ENCODE data around the gene SUDS3. TPM values are rescaled to one million over a fixed set of nuclear protein-coding genes. Genes with fewer than 3 reads are reported as not detected.
A peak's percentile ranks its signal among the peaks of the same experiment; 100 is the strongest.

SUDS3 gene
- total RNA-seq (2014; rRNA removed; shearing (Covaris generic)), result 42.9 and 43.6 TPM in 2 replicates

- H3K4me3 ChIP-seq, result peak within 1 kb of the TSS; percentile 89
- H3K4me1 ChIP-seq, result peaks cover 3% of the 10 kb centered on the region; the same call in 1 of the 2 replicates
- DNase-seq, result peak; percentile 82 to 88
- H3K27me3 ChIP-seq, result no peaks in the 10 kb centered on the region
- H3K36me3 ChIP-seq, result peaks cover 16% of the 10 kb centered on the region
- no peaks in the 10 kb centered on the region for H3K9me3 ChIP-seq (replicated peaks)
- H3K27ac ChIP-seq, result peak within 1 kb of the TSS; percentile 93
Measured at GRCh38 chr12:118376089-118377020, at the start of gene SUDS3. Gene SUDS3 (plus strand): TSS chr12:118376555. CDS start chr12:118376692, 137 bp downstream.

GRCh38 chr12:118326991-118327390, 49.4 kb upstream of the SUDS3 start:
- DNase-seq, result no peak
- H3K27me3 ChIP-seq, result no peaks in the 10 kb centered on the region
- no peak overlapping the region for H3K27ac ChIP-seq
- no peak overlapping the region for H3K4me3 ChIP-seq
- H3K4me1 ChIP-seq, result no peaks in the 10 kb centered on the region
- no peaks in the 10 kb centered on the region for H3K9me3 ChIP-seq (replicated peaks)
- H3K36me3 ChIP-seq, result no peaks in the 10 kb centered on the region

GRCh38 chr12:118327391-118327790, 49.0 kb upstream of the SUDS3 start:
- H3K4me3 ChIP-seq, result no peak overlapping the region
- no peaks in the 10 kb centered on the region for H3K4me1 ChIP-seq
- H3K27ac ChIP-seq, result no peak overlapping the region
- no peak for DNase-seq
- H3K27me3 ChIP-seq, result no peaks in the 10 kb centered on the region
- H3K9me3 ChIP-seq (replicated peaks), result no peaks in the 10 kb centered on the region
- no peaks in the 10 kb centered on the region for H3K36me3 ChIP-seq

GRCh38 chr12:118328486-118329330, 47.6 kb upstream of the SUDS3 start:
- H3K4me3 ChIP-seq, result no peak overlapping the region
- no peak overlapping the region for H3K27ac ChIP-seq
- H3K9me3 ChIP-seq (replicated peaks), result no peaks in the 10 kb centered on the region
- H3K4me1 ChIP-seq, result no peaks in the 10 kb centered on the region
- no peaks in the 10 kb centered on the region for H3K27me3 ChIP-seq
- no peaks in the 10 kb centered on the region for H3K36me3 ChIP-seq
- DNase-seq, result no peak

GRCh38 chr12:118330421-118331018, 45.8 kb upstream of the SUDS3 start:
- no peaks in the 10 kb centered on the region for H3K36me3 ChIP-seq
- DNase-seq, result no peak
- H3K27ac ChIP-seq, result no peak overlapping the region
- no peak overlapping the region for H3K4me3 ChIP-seq
- H3K27me3 ChIP-seq, result no peaks in the 10 kb centered on the region
- no peaks in the 10 kb centered on the region for H3K4me1 ChIP-seq
- H3K9me3 ChIP-seq (replicated peaks), result no peaks in the 10 kb centered on the region

GRCh38 chr12:118332511-118332910, 43.8 kb upstream of the SUDS3 start:
- H3K36me3 ChIP-seq, result no peaks in the 10 kb centered on the region
- H3K27me3 ChIP-seq, result no peaks in the 10 kb centered on the region
- H3K4me1 ChIP-seq, result peaks cover 7% of the 10 kb centered on the region; the same call in 1 of the 2 replicates
- no peaks in the 10 kb centered on the region for H3K9me3 ChIP-seq (replicated peaks)
- H3K27ac ChIP-seq, result no peak overlapping the region
- no peak overlapping the region for H3K4me3 ChIP-seq
- no peak for DNase-seq

GRCh38 chr12:118334241-118334640, 42.1 kb upstream of the SUDS3 start:
- Histone ChIP-seq H3K27ac (no peak overlapping the region), H3K4me1 (peaks cover 10% of the 10 kb centered on the region; the same call in 1 of the 2 replicates), H3K4me3 (no peak overlapping the region), H3K9me3 (replicated peaks) (no peaks in the 10 kb centered on the region), H3K36me3 (no peaks in the 10 kb centered on the region), H3K27me3 (no peaks in the 10 kb centered on the region)
- DNase-seq, result no peak

- no peak for DNase-seq
- H3K4me3 ChIP-seq, result no peak overlapping the region
- H3K4me1 ChIP-seq, result peaks cover 10% of the 10 kb centered on the region; the same call in 1 of the 2 replicates
- no peaks in the 10 kb centered on the region for H3K36me3 ChIP-seq
- H3K27me3 ChIP-seq, result no peaks in the 10 kb centered on the region
- H3K27ac ChIP-seq, result no peak overlapping the region
- H3K9me3 ChIP-seq (replicated peaks), result no peaks in the 10 kb centered on the region
Measured at GRCh38 chr12:118334939-118335567, 41.3 kb upstream of the SUDS3 start.

GRCh38 chr12:118336123-118336522, 40.2 kb upstream of the SUDS3 start:
- H3K4me3 ChIP-seq, result no peak overlapping the region
- DNase-seq, result no peak
- H3K27ac ChIP-seq, result no peak overlapping the region
- H3K9me3 ChIP-seq (replicated peaks), result no peaks in the 10 kb centered on the region
- peaks cover 10% of the 10 kb centered on the region; the same call in 1 of the 2 replicates for H3K4me1 ChIP-seq
- H3K27me3 ChIP-seq, result no peaks in the 10 kb centered on the region
- H3K36me3 ChIP-seq, result no peaks in the 10 kb centered on the region

GRCh38 chr12:118337194-118337838, 39.0 kb upstream of the SUDS3 start:
- peak overlapping the region; percentile 11; the same call in 1 of the 2 replicates for H3K4me3 ChIP-seq
- H3K9me3 ChIP-seq (replicated peaks), result no peaks in the 10 kb centered on the region
- H3K4me1 ChIP-seq, result peaks cover 10% of the 10 kb centered on the region; the same call in 1 of the 2 replicates
- no peaks in the 10 kb centered on the region for H3K36me3 ChIP-seq
- H3K27ac ChIP-seq, result peak overlapping the region; percentile 33; the same call in 1 of the 2 replicates
- peak in 1 of 2 experiments; percentile 23 for DNase-seq
- H3K27me3 ChIP-seq, result no peaks in the 10 kb centered on the region

- Histone ChIP-seq H3K4me1 (peaks cover 8% of the 10 kb centered on the region; the same call in 1 of the 2 replicates), H3K27ac (no peak overlapping the region)
Measured at GRCh38 chr12:118342090-118342489, 34.3 kb upstream of the SUDS3 start.

GRCh38 chr12:118344829-118345228, 31.5 kb upstream of the SUDS3 start:
- Histone ChIP-seq H3K27me3 (no peaks in the 10 kb centered on the region), H3K36me3 (no peaks in the 10 kb centered on the region), H3K4me1 (no peaks in the 10 kb centered on the region), H3K9me3 (replicated peaks) (no peaks in the 10 kb centered on the region), H3K4me3 (no peak overlapping the region), H3K27ac (no peak overlapping the region)
- DNase-seq, result no peak

More at GRCh38 chr12:118342090-118342489, 34.3 kb upstream of the SUDS3 start:
- Histone ChIP-seq H3K27me3 (no peaks in the 10 kb centered on the region), H3K4me3 (no peak overlapping the region), H3K36me3 (no peaks in the 10 kb centered on the region), H3K9me3 (replicated peaks) (no peaks in the 10 kb centered on the region)
- no peak for DNase-seq

GRCh38 chr12:118345355-118345754, 31.0 kb upstream of the SUDS3 start:
- DNase-seq, result no peak
- Histone ChIP-seq H3K4me1 (no peaks in the 10 kb centered on the region), H3K27me3 (no peaks in the 10 kb centered on the region), H3K4me3 (no peak overlapping the region), H3K36me3 (no peaks in the 10 kb centered on the region), H3K27ac (no peak overlapping the region), H3K9me3 (replicated peaks) (no peaks in the 10 kb centered on the region)

- Histone ChIP-seq H3K9me3 (replicated peaks) (no peaks in the 10 kb centered on the region), H3K27me3 (no peaks in the 10 kb centered on the region), H3K4me3 (no peak overlapping the region), H3K27ac (no peak overlapping the region), H3K4me1 (no peaks in the 10 kb centered on the region), H3K36me3 (no peaks in the 10 kb centered on the region)
- no peak for DNase-seq
Measured at GRCh38 chr12:118346895-118347294, 29.5 kb upstream of the SUDS3 start.

Measured in SJCRH30 (cell line).